Activated CD8-positive, alpha-beta memory T cell treated with anti-CD3 and anti-CD28 coated beads for 48 hours (primary cell): ENCODE results near the gene ALDH1A3.

Experiments
- DNase-seq, 3 experiments: peaks; one replicate each; pipeline ENCODE4 v3.0.0-alpha.2; 2020; ENCODE audit warnings: low read depth in 2 of 3, low spot score in 2 of 3

The ALDH1A3 gene

DNA sequence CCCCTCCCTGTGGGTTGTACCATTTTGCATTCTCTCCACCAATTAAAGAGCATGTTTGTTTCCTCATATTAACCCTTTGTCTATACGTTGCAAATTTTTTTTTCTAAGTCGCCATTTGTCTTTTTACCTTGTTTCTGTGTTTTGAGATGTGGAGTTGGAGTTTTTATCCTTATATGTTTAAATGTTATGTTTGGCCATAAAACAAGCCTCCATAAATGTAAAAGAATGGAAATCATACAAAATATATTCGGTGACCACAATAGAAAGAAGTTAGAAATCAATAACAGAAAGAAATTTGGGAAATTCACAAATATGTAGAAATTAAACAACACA is 68.8 kb downstream of the ALDH1A3 start:
- DNase-seq = no peak

DNA sequence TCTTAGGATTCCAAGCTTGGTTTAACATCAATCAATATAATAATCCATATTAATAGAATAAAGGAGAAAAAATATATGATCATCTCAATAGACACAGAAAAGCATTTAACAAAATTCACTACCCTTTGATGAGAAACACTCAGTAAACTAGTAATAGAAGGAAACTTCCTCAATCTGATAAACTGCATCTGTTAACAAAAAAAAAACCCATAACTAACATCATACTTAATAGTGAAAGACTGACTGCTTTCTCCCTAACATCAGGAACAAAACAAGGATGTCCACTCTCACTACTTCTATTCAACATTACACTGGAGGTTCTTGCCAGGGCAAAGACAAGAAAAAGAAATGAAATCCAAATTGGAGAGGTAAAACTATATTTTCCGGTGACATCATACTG is 70.1 kb downstream of the ALDH1A3 start:
- no peak for DNase-seq

DNA sequence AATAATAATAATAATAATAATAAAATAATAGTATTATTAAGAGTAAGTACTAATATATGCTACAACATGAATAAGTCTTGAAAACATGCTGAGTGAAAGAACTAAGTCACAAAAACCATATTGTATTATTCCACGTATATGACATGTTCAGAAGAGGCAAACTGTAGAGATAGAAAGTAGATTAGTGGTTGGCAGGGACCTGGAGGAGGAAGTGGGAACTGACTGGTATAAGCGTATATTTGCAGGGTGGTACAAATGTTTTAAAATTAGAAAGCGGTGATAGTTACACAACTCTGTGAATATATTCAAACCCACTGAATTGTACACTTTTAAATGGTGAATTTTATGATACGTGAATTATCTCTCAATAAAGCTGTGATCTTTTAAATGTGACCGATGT is 72.3 kb downstream of the ALDH1A3 start:
- DNase-seq = no peak

DNA sequence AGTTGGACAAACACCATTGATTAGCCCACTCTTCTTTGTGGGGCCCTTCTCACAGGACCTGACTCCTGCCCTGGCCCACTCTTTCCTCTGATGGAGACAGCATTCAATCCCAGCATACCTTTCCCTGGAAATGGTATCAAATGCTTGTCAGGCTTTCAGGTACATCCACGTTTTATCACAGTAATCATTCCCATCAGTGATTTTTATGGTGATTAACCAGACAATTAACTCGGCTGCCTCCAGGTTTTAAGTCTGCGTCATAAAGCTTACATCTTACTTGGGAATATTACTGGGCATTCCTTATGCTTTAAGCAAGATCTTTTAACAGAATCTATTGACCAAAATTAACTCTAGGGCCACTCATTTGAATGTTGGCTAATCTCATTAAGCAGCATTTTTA is 72.9 kb downstream of the ALDH1A3 start:
- no peak for DNase-seq

DNA sequence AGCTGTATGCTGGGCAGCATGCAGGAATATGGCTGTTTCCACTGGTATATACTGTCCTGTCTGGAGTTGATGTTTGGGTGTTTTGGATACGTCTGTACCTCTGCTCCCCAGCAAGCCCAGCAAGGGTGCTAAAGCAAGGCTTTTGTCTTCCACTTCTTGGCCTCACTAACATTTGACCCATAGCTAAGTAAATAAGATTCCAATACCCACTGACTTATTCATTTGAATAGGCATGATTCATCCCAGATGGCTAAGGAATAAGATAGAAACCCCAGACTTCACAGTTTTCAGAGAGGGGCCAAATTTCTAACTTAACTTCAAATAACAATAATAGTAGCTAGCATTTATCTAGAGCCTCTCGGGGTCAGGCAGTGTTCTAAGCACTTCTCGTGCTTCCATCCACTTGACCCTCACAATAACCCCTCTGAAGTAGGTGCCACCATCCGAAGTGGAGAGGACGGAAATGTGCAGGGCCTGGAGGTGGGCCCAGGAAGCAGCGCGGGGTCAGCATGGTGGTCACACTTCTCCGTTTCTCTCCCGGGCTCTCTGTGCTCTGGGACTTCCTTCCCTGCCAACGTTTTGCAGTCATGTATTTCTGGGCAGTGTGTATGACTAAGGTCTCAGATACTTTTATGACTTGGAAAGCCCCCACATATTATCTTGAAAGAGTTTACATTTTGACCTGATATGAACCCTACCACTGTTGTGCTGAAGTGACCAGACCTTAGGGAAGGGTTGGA is 78.9 kb downstream of the ALDH1A3 start:
- no peak for DNase-seq

DNA sequence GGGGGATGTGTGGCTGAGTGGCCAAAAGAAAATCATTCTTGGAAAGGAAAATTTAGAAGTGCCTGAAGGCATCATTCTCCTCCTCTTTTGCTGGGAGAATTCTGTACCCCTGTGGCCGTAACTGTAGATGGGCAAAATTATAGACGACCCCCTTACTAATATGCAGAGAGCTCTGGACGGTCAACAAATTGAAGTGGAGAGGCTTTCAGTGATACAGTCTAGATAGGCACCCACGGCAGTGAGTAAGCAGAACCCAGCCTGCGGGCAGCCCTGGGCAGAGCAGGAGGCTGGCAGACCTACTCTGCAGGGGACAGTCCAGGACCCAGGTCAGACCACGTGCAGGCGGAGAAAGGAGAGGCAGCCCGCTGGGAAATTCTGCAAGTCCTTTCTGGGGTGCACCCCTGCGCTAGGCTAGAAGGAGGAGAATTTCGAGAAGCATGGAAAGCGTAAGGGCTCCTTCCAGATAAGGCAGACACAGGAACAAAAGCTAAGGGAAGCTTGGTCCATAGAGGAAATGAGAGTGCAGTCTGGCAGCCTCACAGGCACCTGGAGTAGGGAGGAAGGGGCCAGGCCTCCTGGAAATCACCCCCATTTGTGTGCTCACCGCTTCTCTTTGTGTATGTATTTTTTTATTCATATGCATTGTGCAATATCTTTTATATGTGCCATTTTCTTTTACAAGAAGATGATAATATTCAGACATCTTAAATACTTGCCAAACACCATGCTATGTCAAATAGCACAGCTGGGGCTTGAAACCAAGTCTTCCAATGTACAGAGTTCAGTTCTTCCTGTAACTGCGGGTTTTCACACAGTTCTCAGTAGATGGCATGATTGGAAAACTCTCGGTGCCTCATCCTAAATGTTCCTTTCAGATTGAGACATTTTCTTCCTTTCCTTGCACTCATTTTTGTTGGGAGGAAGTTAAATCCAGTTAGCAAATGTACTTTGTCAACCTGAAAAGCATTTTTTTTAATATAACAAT is 79.7 kb downstream of the ALDH1A3 start:
- no peak for DNase-seq
